NCI-H524 treated with DMSO at 0.1 percent for 48 hours (cell line): Measurements from ENCODE around the gene SYNC.
"Not testable (repeated sequence)": the region's sequence is repeated elsewhere in the genome, so short reads cannot be mapped to it uniquely, and the experiment has no call there.

Experiments
- DNase-seq: peaks from one replicate; lab custom pipeline; 2025; lab: John Stamatoyannopoulos, UW

Gene SYNC

GRCh38 chr1:32642292-32642827, 60.2 kb downstream of the SYNC start:
- DNase-seq = not testable (repeated sequence)

GRCh38 chr1:32639489-32640075, 63.0 kb downstream of the SYNC start:
- DNase-seq = no peak

- no peak for DNase-seq
Observed at GRCh38 chr1:32636914-32637645, 65.5 kb downstream of the SYNC start.

- DNase-seq = no peak
Observed at GRCh38 chr1:32635508-32636277, 66.9 kb downstream of the SYNC start.

GRCh38 chr1:32632829-32633228, 69.7 kb downstream of the SYNC start:
- no peak for DNase-seq

- not testable (repeated sequence) for DNase-seq
Observed at GRCh38 chr1:32630173-32630572, 72.4 kb downstream of the SYNC start.
